H1 (cell line): ENCODE measurements around the gene ZNF641. TPM values are rescaled to one million over a fixed set of nuclear protein-coding genes. Genes with fewer than 3 reads are reported as not detected.
A peak's percentile ranks its signal among the peaks of the same experiment; 100 is the strongest.

Experiments
- CTCF ChIA-PET: fragments of 300-600 bp; sonication (Branson Sonifier 250); formaldehyde crosslinking; loops from one replicate; lab custom pipeline; 2021; ENCODE audit not compliant: partially characterized antibody; lab: Charles Lee
- POLR2A ChIA-PET: fragments of 300-600 bp; sonication (Branson Sonifier 250); formaldehyde crosslinking; loops from one replicate; lab custom pipeline; 2021; ENCODE audit warnings: inconsistent platforms; ENCODE audit not compliant: partially characterized antibody; lab: Charles Lee
- DNase-seq, 2 experiments: peaks; one replicate each; pipeline versions ENCODE4 v3.0.0 to v3.0.0-alpha.2; 2010 to 2022; ENCODE audit warnings: low spot score in 2 of 2, low read depth in 1 of 2, mixed read lengths in 1 of 2
- FAIRE-seq: peaks from 2 replicates; lab custom pipeline; 2011; peaks lifted over from hg19 to GRCh38; lab: Jason Lieb, UNC
- H2AFZ ChIP-seq: 2 replicates; pipeline ENCODE4 v1.8.1; 2012; ENCODE audit warnings: low read length, inconsistent platforms
- H2AK5ac ChIP-seq: 2 replicates; pipeline ENCODE4 v1.6.1; 2013; ENCODE audit warnings: low read depth, low read length
- H2BK120ac ChIP-seq: replicated peaks from 2 replicates; pipeline ENCODE3; 2013; ENCODE audit warnings: low read depth, low read length, inconsistent platforms
- H2BK12ac ChIP-seq: 2 replicates; pipeline ENCODE4 v1.6.1; 2013; ENCODE audit warnings: low read depth, low read length
- H2BK15ac ChIP-seq: 2 replicates; pipeline ENCODE4 v1.6.1; 2013; ENCODE audit warnings: low read length
- H2BK20ac ChIP-seq: 2 replicates; pipeline ENCODE4 v1.6.1; 2013; ENCODE audit warnings: low read length
- H2BK5ac ChIP-seq: 2 replicates; pipeline ENCODE4 v1.6.1; 2013; ENCODE audit warnings: low read depth, low read length
- H3K14ac ChIP-seq: 2 replicates; pipeline ENCODE4 v1.6.1; 2013; ENCODE audit warnings: inconsistent platforms; ENCODE audit not compliant: insufficient read length
- H3K18ac ChIP-seq: 2 replicates; pipeline ENCODE4 v1.6.1; 2013; ENCODE audit warnings: low read length; ENCODE audit errors: extremely low read depth
- H3K23ac ChIP-seq: 2 replicates; pipeline ENCODE4 v1.6.1; 2013; ENCODE audit warnings: inconsistent platforms; ENCODE audit not compliant: insufficient read length
- H3K23me2 ChIP-seq: 2 replicates; pipeline ENCODE4 v1.6.1; 2013; ENCODE audit warnings: low read depth, low read length
- H3K27ac ChIP-seq: 2 replicates; pipeline ENCODE4 v1.6.1; 2011; ENCODE audit warnings: low read depth, low read length, inconsistent platforms
- H3K27me3 ChIP-seq, 4 experiments: replicated peaks in 1 of 4; 1 replicate in 1 of 4; 2 replicates in 3 of 4; pipeline versions ENCODE4 v1.6.1 to v1.8.1; 2011 to 2013; ENCODE audit warnings: low read length in 3 of 4, mild to moderate bottlenecking in 3 of 4, inconsistent platforms in 2 of 4, mixed read lengths in 2 of 4, moderate library complexity in 1 of 4; ENCODE audit not compliant: control insufficient read depth in 3 of 4, insufficient read depth in 3 of 4; ENCODE audit errors: extremely low read depth in 1 of 4
- H3K36me3 ChIP-seq, 4 experiments: 2 replicates each; pipeline versions ENCODE4 v1.6.1 to v1.8.1; 2011 to 2013; ENCODE audit warnings: mild to moderate bottlenecking in 4 of 4, low read length in 3 of 4, moderate library complexity in 2 of 4, control low read depth in 1 of 4, inconsistent platforms in 1 of 4; ENCODE audit not compliant: insufficient read depth in 4 of 4, control insufficient read depth in 2 of 4
- H3K4ac ChIP-seq: replicated peaks from 2 replicates; pipeline ENCODE3; 2013; ENCODE audit warnings: low read length, low read depth, mixed read lengths, inconsistent platforms; ENCODE audit not compliant: insufficient read length
- H3K4me1 ChIP-seq, 4 experiments: replicated peaks in 1 of 4; 1 replicate in 1 of 4; 2 replicates in 3 of 4; pipeline versions ENCODE4 v1.6.1 to v1.8.1; 2011 to 2013; ENCODE audit warnings: low read length in 3 of 4, inconsistent platforms in 2 of 4, mixed read lengths in 1 of 4; ENCODE audit not compliant: insufficient read depth in 4 of 4, control insufficient read depth in 3 of 4
- H3K4me2 ChIP-seq, 2 experiments: 2 replicates each; pipeline versions ENCODE4 v1.6.1 to v1.8.1; 2011 to 2013; ENCODE audit warnings: low read depth in 2 of 2, low read length in 2 of 2, control low read depth in 1 of 2, inconsistent platforms in 1 of 2, mild to moderate bottlenecking in 1 of 2; ENCODE audit not compliant: insufficient read depth in 1 of 2
- H3K4me3 ChIP-seq, 4 experiments: fragments of 200-600, 300-600 bp in 1 of 4; sonication (generic), shearing (Covaris generic), sonication (Bioruptor Twin) in 1 of 4; 2 replicates each; pipeline versions ENCODE4 v1.5.1 to v1.8.1; 2011 to 2016; ENCODE audit warnings: low read length in 4 of 4, low read depth in 3 of 4, control low read depth in 2 of 4, inconsistent platforms in 2 of 4, mild to moderate bottlenecking in 2 of 4, mixed read lengths in 1 of 4, moderate library complexity in 1 of 4; ENCODE audit not compliant: insufficient read depth in 2 of 4; ENCODE audit errors: extremely low read depth in 1 of 4
- H3K56ac ChIP-seq: replicated peaks from 2 replicates; pipeline ENCODE3; 2013; ENCODE audit warnings: low read depth, mild to moderate bottlenecking, mixed read lengths, low read length, inconsistent platforms; ENCODE audit not compliant: insufficient read length
- H3K79me1 ChIP-seq: 2 replicates; pipeline ENCODE4 v1.6.1; 2013; ENCODE audit warnings: low read depth, low read length, control low read depth
- H3K79me2 ChIP-seq, 2 experiments: 2 replicates each; pipeline versions ENCODE4 v1.6.1 to v1.8.1; 2012 to 2013; ENCODE audit warnings: low read length in 2 of 2, mild to moderate bottlenecking in 2 of 2, inconsistent platforms in 1 of 2; ENCODE audit not compliant: insufficient read depth in 2 of 2, control insufficient read depth in 1 of 2
- H3K9ac ChIP-seq, 4 experiments: replicated peaks in 1 of 4; 1 replicate in 1 of 4; 2 replicates in 3 of 4; pipeline versions ENCODE4 v1.6.1 to v1.8.1; 2011 to 2013; ENCODE audit warnings: low read depth in 3 of 4, low read length in 3 of 4, control low read depth in 2 of 4, mild to moderate bottlenecking in 2 of 4, moderate library complexity in 2 of 4, inconsistent platforms in 1 of 4; ENCODE audit errors: extremely low read depth in 1 of 4
- H3K9me3 ChIP-seq, 2 experiments: 2 replicates each; pipeline versions ENCODE4 v1.6.1 to v1.8.1; 2012 to 2013; ENCODE audit warnings: mild to moderate bottlenecking in 2 of 2, moderate library complexity in 2 of 2, control low read depth in 1 of 2, inconsistent platforms in 1 of 2, low read depth in 1 of 2, low read length in 1 of 2, mixed read lengths in 1 of 2; ENCODE audit not compliant: insufficient read depth in 2 of 2
- H4K20me1 ChIP-seq, 2 experiments: replicated peaks in 1 of 2; 2 replicates each; pipeline versions ENCODE3 to v1.8.1; 2011 to 2013; ENCODE audit warnings: inconsistent platforms in 2 of 2, low read length in 2 of 2, mild to moderate bottlenecking in 1 of 2; ENCODE audit not compliant: insufficient read depth in 2 of 2, control insufficient read depth in 1 of 2
- H4K5ac ChIP-seq: 2 replicates; pipeline ENCODE4 v1.6.1; 2013; ENCODE audit warnings: low read length, low read depth, mixed read lengths, inconsistent platforms; ENCODE audit not compliant: insufficient read length
- H4K8ac ChIP-seq: 2 replicates; pipeline ENCODE4 v1.8.0; 2013; ENCODE audit warnings: mild to moderate bottlenecking, moderate library complexity, low read length, inconsistent platforms; ENCODE audit not compliant: insufficient read depth; ENCODE audit errors: extremely low read depth
- H4K91ac ChIP-seq: replicated peaks from 2 replicates; pipeline ENCODE3; 2013; ENCODE audit warnings: low read length, mixed read lengths, inconsistent platforms; ENCODE audit not compliant: insufficient read length
- POU5F1 ChIP-seq: IDR thresholded peaks from 2 replicates; pipeline ENCODE4 v1.6.1; 2011; ENCODE audit warnings: low read depth, mild to moderate bottlenecking, low read length, moderate library complexity
- RAD21 ChIP-seq, 2 experiments: IDR thresholded peaks in 1 of 2; conservative IDR thresholded peaks in 1 of 2; 2 replicates each; pipeline ENCODE4 v1.6.1; 2011; ENCODE audit warnings: low read depth in 2 of 2, low read length in 2 of 2, improper control_type of control experiment in 1 of 2, inconsistent platforms in 1 of 2, mild to moderate bottlenecking in 1 of 2, moderate library complexity in 1 of 2
- SIX5 ChIP-seq: IDR thresholded peaks from 2 replicates; pipeline ENCODE4 v1.6.1; 2011; ENCODE audit warnings: mild to moderate bottlenecking, low read depth, low read length
- polyA plus RNA-seq, 7 experiments: library from polyadenylated mRNA; depleted of rRNA in 3 of 7; stranded (reverse) in 5 of 7; unstranded in 2 of 7; fragments of >200 nt in 5 of 7; fragments of 200-250 nt in 2 of 7; gene quantifications; 1 replicate in 5 of 7; 2 replicates in 1 of 7; 4 replicates in 1 of 7; pipeline versions ENCODE4 v1.2.1 to v1.2.3, GENCODE V29; 2011 to 2013; ENCODE audit warnings: missing spikeins in 2 of 7, mixed read lengths in 2 of 7
- total RNA-seq: library from RNA; stranded (reverse); fragmentation: NEBNext Ultra II Directional; extraction: Animal tissue kit (Norgen Biotek cat#: 25700); gene quantifications from 2 replicates; pipeline ENCODE4 v1.2.1, GENCODE V29; 2021

Gene ZNF641
- total and polyA plus RNA-seq, 2 of the 8 experiments (the other 6 are each of a cell fraction or from before 2014, with no cell fraction given), result 2.4 to 6.2 TPM

GRCh38 chr12:48374164-48374563, 23.4 kb upstream of the ZNF641 start:
- H3K36me3 ChIP-seq, result no peaks in the 10 kb centered on the region
- ChIA-PET CTCF (interaction anchor here (1.4 kb wide), 1 partner anchor 23 kb away, joined by 3 read pairs; no protein-coding TSS in a partner anchor), POLR2A (no interaction called here)
- no peaks in the 10 kb centered on the region for H3K23me2 ChIP-seq
- H3K4ac ChIP-seq, result no peak overlapping the region
- no peak overlapping the region for H3K9ac ChIP-seq
- no peaks in the 10 kb centered on the region for H3K27me3 ChIP-seq
- H3K79me2 ChIP-seq, result no peaks in the 10 kb centered on the region
- no peak overlapping the region for H3K18ac ChIP-seq
- no peak overlapping the region for H4K8ac ChIP-seq
- no peak overlapping the region for H3K4me2 ChIP-seq
- TF ChIP-seq POU5F1, result no peak
- no peak for TF ChIP-seq SIX5
- TF ChIP-seq RAD21 (IDR thresholded peaks at IDR 0.05 in 1 of 2, conservative IDR thresholded peaks at IDR 0.05 in 1 of 2; ENCODE audit: low read depth in 2 of 2, low read length in 2 of 2), result peak; percentile 2 to 17; a peak in 1 of 4 replicates
- H4K5ac ChIP-seq, result no peak overlapping the region
- DNase-seq, result no peak
- no peak for FAIRE-seq
- no peak overlapping the region for H2BK20ac ChIP-seq
- no peak overlapping the region for H3K56ac ChIP-seq
- H2AFZ ChIP-seq, result no peak overlapping the region
- no peak overlapping the region for H2AK5ac ChIP-seq
- no peak overlapping the region for H3K23ac ChIP-seq
- no peak overlapping the region for H3K27ac ChIP-seq
- H3K4me1 ChIP-seq, result no peaks in the 10 kb centered on the region
- H3K14ac ChIP-seq, result no peak overlapping the region
- no peak overlapping the region for H2BK5ac ChIP-seq
- no peak overlapping the region for H2BK120ac ChIP-seq
- H4K91ac ChIP-seq, result no peak overlapping the region
- peaks cover 7 to 12% of the 10 kb centered on the region in 2 experiments; a peak in 2 of 4 replicates for H3K9me3 ChIP-seq
- no peak overlapping the region for H2BK15ac ChIP-seq
- H3K4me3 ChIP-seq, result no peak overlapping the region
- no peaks in the 10 kb centered on the region for H4K20me1 ChIP-seq
- no peak overlapping the region for H2BK12ac ChIP-seq
- H3K79me1 ChIP-seq, result no peaks in the 10 kb centered on the region
